Measurements from ENCODE around the gene KIF14. TPM values are rescaled to one million over a fixed set of nuclear protein-coding genes. Genes with fewer than 3 reads are reported as not detected.
A peak's percentile ranks its signal among the peaks of the same experiment; 100 is the strongest.
"Not testable (repeated sequence)": the region's sequence is repeated elsewhere in the genome, so short reads cannot be mapped to it uniquely, and the experiment has no call there.

KIF14 gene
- total RNA-seq, 1 experiment from 2014 or later = 17.8 TPM

- H3K9me3 ChIP-seq (ENCODE audit: control insufficient read depth, insufficient read depth, low read depth, low read length) = no peaks in the 10 kb centered on the region
- CTCF ChIA-PET = interaction anchor here (1.5 kb wide), 1 partner anchor 12 kb away, joined by 8 read pairs; no protein-coding TSS in a partner anchor
- H3K27me3 ChIP-seq (ENCODE audit: control insufficient read depth, insufficient read depth, low read length) = no peaks in the 10 kb centered on the region
- BruUV-seq (replicated peaks) = no TSS peak
- intact Hi-C loops (cut with micrococcal nuclease; ENCODE audit: unreplicated experiment) (no loop called here), in situ Hi-C loops (cut with HindIII; ENCODE audit: low pct_unique_long_range_greater_than_20kb, low sequenced_read_pairs) (no loop called here)
- H3K4me3 ChIP-seq (ENCODE audit: low read depth in 2 of 2, low read length in 2 of 2) = no peak overlapping the region
- H3K27ac ChIP-seq (ENCODE audit: low read length) = no peak overlapping the region
- DNase-seq (ENCODE audit: low read depth, low spot score) (no peak), ATAC-seq (no peak)
- POLR2A ChIA-PET = interaction anchor here (0.7 kb wide), 1 partner anchor 13 kb away, joined by 4 read pairs; no protein-coding TSS in a partner anchor
- TF ChIP-seq, protein P1, sequence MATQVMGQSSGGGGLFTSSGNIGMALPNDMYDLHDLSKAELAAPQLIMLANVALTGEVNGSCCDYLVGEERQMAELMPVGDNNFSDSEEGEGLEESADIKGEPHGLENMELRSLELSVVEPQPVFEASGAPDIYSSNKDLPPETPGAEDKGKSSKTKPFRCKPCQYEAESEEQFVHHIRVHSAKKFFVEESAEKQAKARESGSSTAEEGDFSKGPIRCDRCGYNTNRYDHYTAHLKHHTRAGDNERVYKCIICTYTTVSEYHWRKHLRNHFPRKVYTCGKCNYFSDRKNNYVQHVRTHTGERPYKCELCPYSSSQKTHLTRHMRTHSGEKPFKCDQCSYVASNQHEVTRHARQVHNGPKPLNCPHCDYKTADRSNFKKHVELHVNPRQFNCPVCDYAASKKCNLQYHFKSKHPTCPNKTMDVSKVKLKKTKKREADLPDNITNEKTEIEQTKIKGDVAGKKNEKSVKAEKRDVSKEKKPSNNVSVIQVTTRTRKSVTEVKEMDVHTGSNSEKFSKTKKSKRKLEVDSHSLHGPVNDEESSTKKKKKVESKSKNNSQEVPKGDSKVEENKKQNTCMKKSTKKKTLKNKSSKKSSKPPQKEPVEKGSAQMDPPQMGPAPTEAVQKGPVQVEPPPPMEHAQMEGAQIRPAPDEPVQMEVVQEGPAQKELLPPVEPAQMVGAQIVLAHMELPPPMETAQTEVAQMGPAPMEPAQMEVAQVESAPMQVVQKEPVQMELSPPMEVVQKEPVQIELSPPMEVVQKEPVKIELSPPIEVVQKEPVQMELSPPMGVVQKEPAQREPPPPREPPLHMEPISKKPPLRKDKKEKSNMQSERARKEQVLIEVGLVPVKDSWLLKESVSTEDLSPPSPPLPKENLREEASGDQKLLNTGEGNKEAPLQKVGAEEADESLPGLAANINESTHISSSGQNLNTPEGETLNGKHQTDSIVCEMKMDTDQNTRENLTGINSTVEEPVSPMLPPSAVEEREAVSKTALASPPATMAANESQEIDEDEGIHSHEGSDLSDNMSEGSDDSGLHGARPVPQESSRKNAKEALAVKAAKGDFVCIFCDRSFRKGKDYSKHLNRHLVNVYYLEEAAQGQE (IDR thresholded peaks at IDR 0.05; ENCODE audit: insufficient read depth in 1 of 2, low read depth in 2 of 2, low read length in 1 of 2) = no peak
- TF ChIP-seq POLR2AphosphoS5 (IDR thresholded peaks at IDR 0.05; ENCODE audit: low read depth, low read length) (no peak), CTCF (IDR thresholded peaks at IDR 0.05) (peak; percentile 26), TCF7L2 (IDR thresholded peaks at IDR 0.05; ENCODE audit: low read depth, low read length) (no peak), SIN3A (IDR thresholded peaks at IDR 0.05; ENCODE audit: borderline replicate concordance, insufficient read depth, low read depth, low read length) (no peak)
- no peaks in the 10 kb centered on the region for H3K4me1 ChIP-seq (ENCODE audit: control insufficient read depth, insufficient read depth, low read length)
- no peaks in the 10 kb centered on the region for H3K36me3 ChIP-seq (ENCODE audit: control insufficient read depth, insufficient read depth, low read length)
These were observed 13.9 kb upstream of the KIF14 start for GRCh38 chr1:200634261-200635122.

- Histone ChIP-seq H3K27me3 (ENCODE audit: control insufficient read depth, insufficient read depth, low read length) (no peaks in the 10 kb centered on the region), H3K36me3 (ENCODE audit: control insufficient read depth, insufficient read depth, low read length) (no peaks in the 10 kb centered on the region), H3K4me1 (ENCODE audit: control insufficient read depth, insufficient read depth, low read length) (no peaks in the 10 kb centered on the region), H3K4me3 (ENCODE audit: low read depth in 2 of 2, low read length in 2 of 2) (no peak overlapping the region), H3K9me3 (ENCODE audit: control insufficient read depth, insufficient read depth, low read depth, low read length) (no peaks in the 10 kb centered on the region), H3K27ac (ENCODE audit: low read length) (no peak overlapping the region)
- TF ChIP-seq, protein P1 (IDR thresholded peaks at IDR 0.05; ENCODE audit: insufficient read depth in 1 of 2, low read depth in 2 of 2, low read length in 1 of 2) = no peak
- TF ChIP-seq TCF7L2 (IDR thresholded peaks at IDR 0.05; ENCODE audit: low read depth, low read length) = no peak
- no peak for TF ChIP-seq CTCF (IDR thresholded peaks at IDR 0.05)
- no peak for TF ChIP-seq SIN3A (IDR thresholded peaks at IDR 0.05; ENCODE audit: borderline replicate concordance, insufficient read depth, low read depth, low read length)
- TF ChIP-seq POLR2AphosphoS5 (IDR thresholded peaks at IDR 0.05; ENCODE audit: low read depth, low read length) = no peak
- intact Hi-C loops (cut with micrococcal nuclease; ENCODE audit: unreplicated experiment) = no loop called here
- POLR2A ChIA-PET = no interaction called here
- CTCF ChIA-PET = no interaction called here
- ATAC-seq (no peak), DNase-seq (ENCODE audit: low read depth, low spot score) (no peak)
- in situ Hi-C loops (cut with HindIII; ENCODE audit: low pct_unique_long_range_greater_than_20kb, low sequenced_read_pairs) = no loop called here
- BruUV-seq (replicated peaks) = no TSS peak
These were observed 10.8 kb upstream of the KIF14 start for GRCh38 chr1:200631375-200631774.

GRCh38 chr1:200630515-200630899 is 10.0 kb upstream of the KIF14 start:
- BruUV-seq (replicated peaks); DNase-seq (ENCODE audit: low read depth, low spot score); H3K36me3 ChIP-seq (ENCODE audit: control insufficient read depth, insufficient read depth, low read length); H3K27ac ChIP-seq (ENCODE audit: low read length); H3K4me1 ChIP-seq (ENCODE audit: control insufficient read depth, insufficient read depth, low read length); CTCF ChIA-PET; H3K9me3 ChIP-seq (ENCODE audit: control insufficient read depth, insufficient read depth, low read depth, low read length); intact Hi-C loops (cut with micrococcal nuclease; ENCODE audit: unreplicated experiment); in situ Hi-C loops (cut with HindIII; ENCODE audit: low pct_unique_long_range_greater_than_20kb, low sequenced_read_pairs); H3K4me3 ChIP-seq (ENCODE audit: low read depth in 2 of 2, low read length in 2 of 2); H3K27me3 ChIP-seq (ENCODE audit: control insufficient read depth, insufficient read depth, low read length); POLR2A ChIA-PET; ATAC-seq: not testable (repeated sequence)

All from Panc1 (cell line).